ENCODE results near the gene UBA5.

UBA5 gene

DNA sequence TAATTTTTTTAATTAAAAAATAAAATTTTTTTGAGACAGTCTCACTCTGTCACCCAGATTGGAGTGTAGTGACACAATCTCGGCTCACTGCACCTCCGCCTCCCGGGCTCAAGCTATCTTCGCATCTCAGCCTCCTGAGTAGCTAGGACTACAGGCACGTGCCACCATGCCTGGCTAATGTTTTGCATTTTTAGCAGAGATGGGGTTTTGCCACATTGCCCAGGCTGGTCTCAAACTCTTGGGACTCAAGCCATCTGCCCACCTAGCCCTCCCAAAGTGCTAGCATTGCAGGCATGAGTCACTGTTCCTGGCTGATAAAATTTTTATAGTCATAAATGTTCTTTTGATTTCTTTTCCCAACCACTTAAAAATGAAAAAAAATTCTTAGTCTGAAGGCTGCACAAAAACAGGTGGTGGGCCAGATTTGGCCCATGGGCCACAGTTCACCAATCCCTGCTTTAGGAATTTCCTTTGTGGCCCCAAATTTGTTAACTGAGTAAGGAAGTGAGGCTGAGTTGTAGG, 9.2 kb downstream of the UBA5 start:
- peaks cover 39% of the 10 kb centered on the region for H3K79me2 ChIP-seq (ENCODE audit: low read length)
- H3K4me1 ChIP-seq (ENCODE audit: low read length): no peaks in the 10 kb centered on the region
- H3K9me2 ChIP-seq (replicated peaks; ENCODE audit: insufficient read depth, low read length): no peaks in the 10 kb centered on the region
- H3K9me3 ChIP-seq (replicated peaks; ENCODE audit: insufficient read depth, low read length): no peaks in the 10 kb centered on the region
- H4K20me1 ChIP-seq (ENCODE audit: insufficient read depth, low read length): no peaks in the 10 kb centered on the region
- TF ChIP-seq, protein P1, sequence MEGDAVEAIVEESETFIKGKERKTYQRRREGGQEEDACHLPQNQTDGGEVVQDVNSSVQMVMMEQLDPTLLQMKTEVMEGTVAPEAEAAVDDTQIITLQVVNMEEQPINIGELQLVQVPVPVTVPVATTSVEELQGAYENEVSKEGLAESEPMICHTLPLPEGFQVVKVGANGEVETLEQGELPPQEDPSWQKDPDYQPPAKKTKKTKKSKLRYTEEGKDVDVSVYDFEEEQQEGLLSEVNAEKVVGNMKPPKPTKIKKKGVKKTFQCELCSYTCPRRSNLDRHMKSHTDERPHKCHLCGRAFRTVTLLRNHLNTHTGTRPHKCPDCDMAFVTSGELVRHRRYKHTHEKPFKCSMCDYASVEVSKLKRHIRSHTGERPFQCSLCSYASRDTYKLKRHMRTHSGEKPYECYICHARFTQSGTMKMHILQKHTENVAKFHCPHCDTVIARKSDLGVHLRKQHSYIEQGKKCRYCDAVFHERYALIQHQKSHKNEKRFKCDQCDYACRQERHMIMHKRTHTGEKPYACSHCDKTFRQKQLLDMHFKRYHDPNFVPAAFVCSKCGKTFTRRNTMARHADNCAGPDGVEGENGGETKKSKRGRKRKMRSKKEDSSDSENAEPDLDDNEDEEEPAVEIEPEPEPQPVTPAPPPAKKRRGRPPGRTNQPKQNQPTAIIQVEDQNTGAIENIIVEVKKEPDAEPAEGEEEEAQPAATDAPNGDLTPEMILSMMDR (IDR thresholded peaks at IDR 0.05; ENCODE audit: low read length): no peak
- TF ChIP-seq EZH2phosphoT487 (IDR thresholded peaks at IDR 0.05; ENCODE audit: low read length): no peak
- no peak for TF ChIP-seq EZH2 (optimal IDR thresholded peaks at IDR 0.05; ENCODE audit: low read depth, low read length)
- no peak overlapping the region for H3K4me2 ChIP-seq (ENCODE audit: low read depth, low read length)
- no peak overlapping the region for H3K4me3 ChIP-seq (ENCODE audit: low read length)
- peaks cover 7% of the 10 kb centered on the region; the same call in 1 of the 2 replicates for H3K36me3 ChIP-seq (replicated peaks; ENCODE audit: insufficient read depth, low read length)
- no peak overlapping the region for H3K27ac ChIP-seq (ENCODE audit: low read length)
- no peaks in the 10 kb centered on the region for H3F3A ChIP-seq (ENCODE audit: insufficient read depth, low read length)
- no peaks in the 10 kb centered on the region for H3K27me3 ChIP-seq (replicated peaks; ENCODE audit: insufficient read depth, low read length)
- H3K9ac ChIP-seq (ENCODE audit: low read length): no peak overlapping the region
- H2AFZ ChIP-seq (ENCODE audit: low read length): no peak overlapping the region
- no peak for DNase-seq

DNA sequence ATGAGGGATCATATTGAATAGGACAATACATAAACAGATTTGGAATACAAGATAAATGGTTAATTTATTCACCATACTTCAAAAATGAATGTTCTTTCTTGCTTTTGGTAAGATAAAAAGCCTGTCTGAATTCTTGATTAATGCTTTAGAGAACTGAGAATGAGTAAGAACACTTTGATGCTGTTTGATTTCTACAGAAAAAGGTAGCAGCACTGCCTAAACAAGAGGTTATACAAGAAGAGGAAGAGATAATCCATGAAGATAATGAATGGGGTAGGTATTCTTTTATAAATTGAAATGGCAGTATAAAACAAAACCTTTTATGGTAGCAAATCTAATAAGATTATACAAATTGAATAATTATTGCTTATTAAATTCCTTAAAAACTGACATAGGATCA, 15.3 kb downstream of the UBA5 start:
- no peaks in the 10 kb centered on the region for H3K9me2 ChIP-seq (replicated peaks; ENCODE audit: insufficient read depth, low read length)
- peaks cover 7% of the 10 kb centered on the region; the same call in 1 of the 2 replicates for H3K36me3 ChIP-seq (replicated peaks; ENCODE audit: insufficient read depth, low read length)
- TF ChIP-seq, protein P1 (IDR thresholded peaks at IDR 0.05; ENCODE audit: low read length): no peak
- TF ChIP-seq EZH2phosphoT487 (IDR thresholded peaks at IDR 0.05; ENCODE audit: low read length) (no peak), EZH2 (optimal IDR thresholded peaks at IDR 0.05; ENCODE audit: low read depth, low read length) (no peak)

DNA sequence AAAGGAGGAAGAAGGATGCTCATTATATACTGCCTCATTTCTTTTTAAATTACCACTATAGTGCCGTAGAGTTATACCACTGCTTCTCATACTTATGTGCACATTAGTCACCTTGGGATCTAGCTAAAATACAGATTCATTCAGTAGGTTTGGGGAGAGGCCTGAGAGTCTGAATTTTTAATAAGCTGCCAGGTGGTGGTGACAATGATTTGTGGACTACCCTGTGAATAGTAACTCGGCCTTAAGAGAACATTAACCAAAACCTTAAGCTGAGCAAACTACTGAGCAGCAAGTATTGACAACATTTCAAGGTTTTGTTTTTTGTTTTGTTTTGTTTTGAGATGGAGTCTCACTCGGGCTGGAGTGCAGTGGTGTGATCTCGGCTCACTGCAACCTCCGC, 19.8 kb downstream of the UBA5 start:
- Histone ChIP-seq H3K4me3 (ENCODE audit: low read length) (no peak overlapping the region), H3K27me3 (replicated peaks; ENCODE audit: insufficient read depth, low read length) (no peaks in the 10 kb centered on the region), H3K4me2 (ENCODE audit: low read depth, low read length) (no peak overlapping the region), H4K20me1 (ENCODE audit: insufficient read depth, low read length) (no peaks in the 10 kb centered on the region), H2AFZ (ENCODE audit: low read length) (no peak overlapping the region), H3K36me3 (replicated peaks; ENCODE audit: insufficient read depth, low read length) (peaks cover 3% of the 10 kb centered on the region; the same call in 1 of the 2 replicates), H3K4me1 (ENCODE audit: low read length) (no peaks in the 10 kb centered on the region), H3K9ac (ENCODE audit: low read length) (no peak overlapping the region), H3K27ac (ENCODE audit: low read length) (no peak overlapping the region), H3F3A (ENCODE audit: insufficient read depth, low read length) (no peaks in the 10 kb centered on the region), H3K79me2 (ENCODE audit: low read length) (no peaks in the 10 kb centered on the region), H3K9me2 (replicated peaks; ENCODE audit: insufficient read depth, low read length) (no peaks in the 10 kb centered on the region), H3K9me3 (replicated peaks; ENCODE audit: insufficient read depth, low read length) (no peaks in the 10 kb centered on the region)
- TF ChIP-seq, protein P1 (IDR thresholded peaks at IDR 0.05; ENCODE audit: low read length): no peak
- TF ChIP-seq EZH2 (optimal IDR thresholded peaks at IDR 0.05; ENCODE audit: low read depth, low read length) (no peak), EZH2phosphoT487 (IDR thresholded peaks at IDR 0.05; ENCODE audit: low read length) (no peak)
- no peak for DNase-seq

More for the DNA sequence above, 15.3 kb downstream of the UBA5 start:
- Histone ChIP-seq H3K9ac (ENCODE audit: low read length) (no peak overlapping the region), H2AFZ (ENCODE audit: low read length) (no peak overlapping the region), H3F3A (ENCODE audit: insufficient read depth, low read length) (no peaks in the 10 kb centered on the region), H4K20me1 (ENCODE audit: insufficient read depth, low read length) (no peaks in the 10 kb centered on the region), H3K4me3 (ENCODE audit: low read length) (no peak overlapping the region), H3K27me3 (replicated peaks; ENCODE audit: insufficient read depth, low read length) (no peaks in the 10 kb centered on the region), H3K9me3 (replicated peaks; ENCODE audit: insufficient read depth, low read length) (no peaks in the 10 kb centered on the region), H3K4me2 (ENCODE audit: low read depth, low read length) (no peak overlapping the region), H3K79me2 (ENCODE audit: low read length) (no peaks in the 10 kb centered on the region), H3K27ac (ENCODE audit: low read length) (no peak overlapping the region), H3K4me1 (ENCODE audit: low read length) (no peaks in the 10 kb centered on the region)
- DNase-seq: no peak
